NCI-H187 treated with DMSO at 0.1 percent for 48 hours (cell line): ENCODE data around the gene CD8B2.
"Not testable (repeated sequence)": the region's sequence is repeated elsewhere in the genome, so short reads cannot be mapped to it uniquely, and the experiment has no call there.

ENCODE experiments used
- DNase-seq: peaks from one replicate; lab custom pipeline; 2025; lab: John Stamatoyannopoulos, UW

CD8B2 gene

GRCh38 chr2:106486551-106487385 lies at the start of gene CD8B2:
TSS of gene CD8B2 (plus strand) at chr2:106487364. CDS start at chr2:106487427, 63 bp downstream.
- not testable (repeated sequence) for DNase-seq

GRCh38 chr2:106461882-106462281 lies 25.3 kb upstream of the CD8B2 start:
- DNase-seq = not testable (repeated sequence)

GRCh38 chr2:106467516-106467915 lies 19.6 kb upstream of the CD8B2 start:
- DNase-seq = not testable (repeated sequence)

GRCh38 chr2:106468107-106468506 lies 19.1 kb upstream of the CD8B2 start, which contains the start of gene RGPD3:
TSS of gene RGPD3 (minus strand) at chr2:106468413. CDS start at chr2:106468288, 125 bp downstream.
- DNase-seq = not testable (repeated sequence)

DNA sequence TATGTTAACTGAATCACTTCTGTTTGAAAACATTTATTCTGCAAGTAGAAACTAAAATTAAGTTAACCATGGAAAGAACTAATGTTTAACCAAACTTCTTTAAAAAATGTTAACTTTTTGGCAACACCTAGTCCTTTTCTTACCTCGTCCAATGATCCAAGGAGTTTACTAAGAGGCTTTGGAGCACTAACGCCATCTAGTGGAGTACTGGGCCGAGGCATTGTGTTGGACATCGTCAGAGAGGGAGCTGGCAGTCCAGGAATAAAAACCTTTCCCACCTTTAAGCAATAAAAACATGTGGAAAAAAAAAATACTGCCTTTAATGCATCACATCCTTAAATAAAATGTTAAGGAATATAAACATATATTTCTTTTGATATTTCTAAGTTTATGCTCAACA lies 16.5 kb upstream of the CD8B2 start:
- not testable (repeated sequence) for DNase-seq

- DNase-seq = not testable (repeated sequence)
Observed at GRCh38 chr2:106477647-106478046, 9.5 kb upstream of the CD8B2 start.

DNA sequence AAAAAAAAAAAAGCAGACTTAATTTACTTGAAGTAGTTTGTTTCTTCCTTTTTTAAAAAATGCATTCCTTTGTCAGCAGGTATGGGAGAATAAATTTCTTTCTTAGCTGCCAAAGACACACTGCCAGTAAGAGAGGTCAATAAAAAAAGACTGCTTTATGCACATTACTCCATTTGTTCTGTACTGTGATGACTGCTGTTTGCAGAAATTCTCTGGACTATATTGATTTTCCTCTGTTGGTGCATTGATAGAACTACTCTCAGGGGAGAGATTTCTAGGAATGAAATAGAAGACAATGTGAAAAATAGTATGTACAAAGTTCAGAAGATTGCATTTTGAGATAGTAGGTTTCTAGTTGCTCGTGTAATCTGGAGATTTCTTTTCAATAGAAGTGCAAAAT lies 7.6 kb upstream of the CD8B2 start:
- DNase-seq = not testable (repeated sequence)

GRCh38 chr2:106487386-106488191 lies 425 bp downstream of the CD8B2 start:
- not testable (repeated sequence) for DNase-seq

DNA sequence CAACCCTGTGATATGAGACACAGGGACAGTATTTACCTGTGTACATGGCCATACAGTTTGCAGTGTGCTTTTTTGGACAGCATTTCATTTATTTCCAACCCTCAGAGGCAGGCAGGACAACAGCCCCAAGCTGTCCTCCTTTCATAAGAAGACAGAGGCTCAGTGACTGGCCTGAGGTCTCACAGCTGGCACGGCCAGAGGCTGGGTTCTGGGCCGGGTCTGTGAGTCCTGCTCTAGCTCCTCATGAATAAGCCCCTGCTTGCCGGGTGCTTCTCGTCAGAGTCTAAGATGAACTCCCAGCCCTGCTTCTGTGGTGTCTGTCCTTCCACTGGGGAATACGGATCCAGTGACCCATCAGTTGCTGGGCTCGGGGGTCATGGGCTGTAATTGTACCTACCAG lies 2.5 kb downstream of the CD8B2 start:
- not testable (repeated sequence) for DNase-seq

- DNase-seq = not testable (repeated sequence)
Observed at GRCh38 chr2:106492399-106492798, 5.2 kb downstream of the CD8B2 start.

- not testable (repeated sequence) for DNase-seq
Observed at GRCh38 chr2:106492913-106493312, 5.7 kb downstream of the CD8B2 start.

DNA sequence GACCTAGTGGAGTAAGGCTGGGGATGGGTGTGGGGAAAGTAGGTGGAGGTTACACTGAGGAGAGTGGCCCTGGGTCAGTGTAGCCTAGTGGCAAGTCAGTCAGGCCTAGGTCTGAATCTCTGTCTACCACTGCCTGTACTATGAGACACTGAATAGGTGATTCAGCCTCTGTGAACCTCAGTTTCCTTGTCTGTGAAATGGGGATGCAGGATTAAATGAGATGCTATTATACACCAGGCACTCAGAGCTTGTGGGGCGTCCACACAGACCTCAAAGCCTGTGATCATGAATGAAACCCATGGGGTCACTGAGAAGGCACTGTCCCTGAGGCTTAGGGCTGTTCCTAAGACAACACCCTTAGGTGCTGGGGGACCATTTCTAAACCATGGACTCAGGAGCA lies 11.4 kb downstream of the CD8B2 start:
- not testable (repeated sequence) for DNase-seq

DNA sequence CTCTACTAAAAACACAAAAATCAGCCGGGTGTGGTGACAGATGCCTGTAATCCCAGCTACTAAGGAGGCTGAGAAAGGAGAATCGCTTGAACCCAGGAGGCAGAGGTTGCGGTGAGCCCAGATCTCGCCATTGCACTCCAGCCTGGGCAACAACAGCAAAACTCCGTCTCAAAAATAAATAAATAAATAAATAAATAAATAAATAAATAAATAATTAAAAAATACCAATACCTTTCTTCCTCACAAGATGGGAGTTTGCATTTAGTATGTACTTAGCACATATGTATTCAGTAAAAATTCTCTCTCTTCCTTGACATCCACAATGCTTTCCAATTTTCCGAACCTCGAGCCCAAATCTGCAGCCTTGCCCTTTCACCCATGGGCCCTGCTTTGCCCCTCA lies 13.2 kb downstream of the CD8B2 start:
- not testable (repeated sequence) for DNase-seq

- DNase-seq = not testable (repeated sequence)
Observed at GRCh38 chr2:106502351-106502750, 15.2 kb downstream of the CD8B2 start.

GRCh38 chr2:106504192-106504591 lies 17.0 kb downstream of the CD8B2 start:
- not testable (repeated sequence) for DNase-seq

DNA sequence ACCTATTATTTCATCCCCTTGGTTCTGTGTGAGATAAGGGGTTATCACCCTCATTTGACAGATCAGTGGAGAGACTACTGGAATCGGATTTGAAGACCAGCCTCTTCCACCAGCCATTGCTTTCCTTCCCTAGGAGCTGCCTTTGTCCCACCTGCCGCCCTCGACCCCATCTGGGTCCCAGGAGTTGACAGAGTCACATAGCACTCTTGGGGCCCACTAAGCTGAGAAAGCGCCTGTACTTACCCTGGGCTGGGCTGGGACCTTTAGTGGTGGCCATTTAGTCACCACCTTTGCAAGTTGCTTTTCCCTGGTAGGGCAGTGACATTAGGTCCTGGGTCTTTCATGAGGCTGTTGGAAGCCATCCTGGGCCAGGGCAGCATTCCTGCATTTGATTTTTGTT lies 17.6 kb downstream of the CD8B2 start:
- not testable (repeated sequence) for DNase-seq

GRCh38 chr2:106506002-106506687 lies 19.0 kb downstream of the CD8B2 start:
- not testable (repeated sequence) for DNase-seq

DNA sequence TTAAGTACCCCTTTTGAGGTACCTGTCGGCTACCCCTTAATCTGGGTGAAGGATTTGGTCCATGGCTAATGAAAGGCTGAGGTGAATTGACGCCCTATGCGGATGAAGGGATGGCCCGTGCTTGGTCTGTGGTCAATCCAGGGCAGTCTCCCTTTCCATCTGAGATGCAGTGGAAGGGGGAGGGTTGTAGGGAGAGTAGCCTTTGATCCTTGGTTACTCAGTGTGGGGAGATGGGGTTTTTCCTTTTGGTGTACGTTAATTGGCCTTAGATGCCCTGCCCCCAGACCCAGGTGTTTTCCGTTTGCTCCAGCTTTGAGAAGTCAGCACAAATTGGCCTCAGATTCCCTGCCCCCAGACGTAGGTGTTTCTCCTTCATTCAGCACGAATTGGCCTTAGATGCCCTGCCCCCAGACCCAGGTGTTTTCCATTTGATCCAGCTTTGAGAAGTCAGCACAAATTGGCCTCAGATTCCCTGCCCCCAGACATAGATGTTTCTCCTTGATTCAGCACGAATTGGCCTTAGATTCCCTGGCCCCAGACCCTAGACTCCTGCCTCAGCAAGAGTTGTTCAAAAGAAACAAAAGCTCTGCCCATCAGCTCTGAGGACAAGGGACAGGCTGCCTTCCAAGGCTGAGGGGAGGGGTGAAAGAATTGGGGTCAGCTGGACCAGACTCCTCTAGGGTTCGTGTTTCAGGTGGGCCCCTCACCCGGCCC lies 21.7 kb downstream of the CD8B2 start:
- not testable (repeated sequence) for DNase-seq

- DNase-seq = not testable (repeated sequence)
Observed at GRCh38 chr2:106509374-106509770, 22.2 kb downstream of the CD8B2 start.

- DNase-seq = not testable (repeated sequence)
Observed at GRCh38 chr2:106510791-106511190, 23.6 kb downstream of the CD8B2 start.

DNA sequence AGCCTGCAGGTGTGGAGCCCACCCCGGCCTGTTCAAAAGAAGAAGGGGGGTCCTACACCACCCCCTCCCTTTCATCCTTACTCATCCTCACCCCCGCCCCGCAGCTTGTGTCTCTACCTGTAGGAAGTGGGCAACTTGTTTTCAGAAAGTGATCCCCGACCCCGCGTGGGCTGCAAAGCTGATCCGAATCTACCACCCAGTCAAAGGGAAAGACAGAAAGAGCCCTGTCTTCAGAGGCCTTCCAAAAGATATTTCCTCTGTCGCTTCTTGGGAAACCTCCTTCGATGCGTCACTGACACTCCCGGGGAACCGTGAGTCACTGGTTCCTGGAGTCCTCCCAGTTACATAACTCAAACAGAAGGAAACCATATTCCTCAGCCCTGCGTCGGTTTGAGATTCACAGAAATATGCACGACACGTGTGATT lies 24.3 kb downstream of the CD8B2 start:
- DNase-seq = not testable (repeated sequence)
